Stimulated activated CD4-positive, alpha-beta T cell treated with anti-CD3 and anti-CD28 coated beads, Interleukin-2, amount 100 ng/mL, for 48 hours (primary cell): ENCODE results near the gene S100A7A.
"Not testable (repeated sequence)": the region's sequence is repeated elsewhere in the genome, so short reads cannot be mapped to it uniquely, and the experiment has no call there.

Source experiments
- DNase-seq, 2 donors: peaks; one replicate each; pipeline ENCODE4 v3.0.0-alpha.2; 2020

S100A7A gene

GRCh38 chr1:153428073-153428638 is 11.8 kb downstream of the S100A7A start:
- DNase-seq = no peak

DNA sequence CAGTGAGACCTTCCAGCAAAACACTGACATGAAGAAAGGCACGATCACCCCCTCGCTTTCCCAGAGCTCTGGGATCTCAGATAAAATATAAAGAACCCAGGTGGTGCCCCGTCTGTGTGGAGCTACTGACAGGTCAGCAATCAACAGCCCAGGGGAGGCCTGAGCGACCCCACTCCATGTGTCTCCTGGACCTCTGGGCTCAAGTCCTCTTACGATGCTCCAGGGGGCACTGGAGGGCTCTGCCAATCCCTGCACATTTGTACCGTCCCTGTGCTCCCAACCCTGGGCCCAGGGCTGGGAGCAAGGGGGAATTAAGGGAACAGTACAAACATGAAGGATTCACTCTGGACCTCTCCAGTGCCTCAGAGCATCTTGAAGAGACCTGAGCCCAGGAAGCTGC is 12.5 kb downstream of the S100A7A start:
- no peak for DNase-seq

- DNase-seq = no peak
Observed at GRCh38 chr1:153429266-153430165, 13.2 kb downstream of the S100A7A start.

GRCh38 chr1:153430166-153430553 is 13.8 kb downstream of the S100A7A start:
- DNase-seq = no peak

- DNase-seq = no peak
Observed at GRCh38 chr1:153430561-153430960, 14.2 kb downstream of the S100A7A start.

GRCh38 chr1:153431002-153431401 is 14.7 kb downstream of the S100A7A start:
- DNase-seq = no peak

DNA sequence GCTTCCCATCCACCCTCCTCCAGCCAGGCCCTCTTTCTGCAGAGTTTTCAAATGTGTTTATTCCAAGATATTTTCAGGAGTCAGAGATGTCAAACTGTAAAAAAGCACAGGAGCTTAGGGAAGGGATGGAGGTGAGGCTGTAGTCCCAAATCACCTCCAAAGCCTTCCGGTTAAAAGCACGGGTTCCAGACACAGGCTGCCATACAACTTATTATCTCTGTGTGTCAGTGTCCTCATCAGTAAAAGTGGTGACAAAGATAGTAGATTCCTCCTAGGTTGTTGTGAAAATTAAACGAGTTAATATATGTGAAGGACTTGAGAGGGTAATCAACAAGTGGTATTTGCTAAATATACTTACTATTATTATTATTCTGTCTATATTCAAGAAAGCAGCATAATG is 15.1 kb downstream of the S100A7A start:
- DNase-seq = no peak

GRCh38 chr1:153431928-153432327 is 15.6 kb downstream of the S100A7A start:
- DNase-seq = no peak

GRCh38 chr1:153432874-153433681 is 16.8 kb downstream of the S100A7A start:
- DNase-seq = no peak

- DNase-seq = no peak
Observed at GRCh38 chr1:153434746-153435455, 18.6 kb downstream of the S100A7A start.

DNA sequence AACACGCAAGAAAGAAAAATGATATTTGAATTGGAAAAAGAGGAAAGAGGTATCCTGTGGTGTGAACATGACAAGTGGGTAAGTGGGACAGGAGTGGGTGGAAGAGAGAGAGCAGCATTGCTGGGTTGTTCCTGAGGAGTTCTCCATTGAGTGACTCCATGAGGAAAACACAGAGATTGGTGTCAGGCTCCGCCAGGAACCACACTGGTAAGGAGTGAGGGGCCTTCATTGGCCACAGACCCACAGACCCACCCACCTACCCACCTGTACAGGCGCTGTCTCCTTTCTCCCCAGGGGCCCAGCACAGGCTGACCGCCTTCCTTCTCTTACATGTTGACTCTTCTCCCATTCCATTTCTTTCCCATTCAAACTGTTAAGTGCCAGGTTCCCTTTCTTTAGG is 20.9 kb downstream of the S100A7A start:
- DNase-seq = no peak

DNA sequence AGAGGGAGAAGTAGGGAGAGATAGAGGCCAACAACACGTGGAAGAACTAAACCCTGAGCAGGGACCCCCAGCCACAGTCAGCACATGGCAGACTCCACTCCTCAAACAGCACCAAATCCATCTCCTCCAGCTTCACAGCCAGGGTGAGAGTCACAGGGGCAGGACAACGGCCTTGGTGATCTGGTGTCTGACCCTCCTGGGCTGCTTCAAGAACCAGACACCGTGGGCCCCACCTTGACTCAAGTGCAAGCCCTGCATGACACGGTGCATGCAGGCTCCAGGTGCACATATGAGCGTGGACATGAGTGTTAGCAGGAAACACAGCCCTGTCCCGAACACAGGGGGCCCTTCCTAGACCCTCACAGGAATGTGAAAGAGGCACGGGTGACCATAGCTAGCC is 22.3 kb downstream of the S100A7A start:
- no peak for DNase-seq

DNA sequence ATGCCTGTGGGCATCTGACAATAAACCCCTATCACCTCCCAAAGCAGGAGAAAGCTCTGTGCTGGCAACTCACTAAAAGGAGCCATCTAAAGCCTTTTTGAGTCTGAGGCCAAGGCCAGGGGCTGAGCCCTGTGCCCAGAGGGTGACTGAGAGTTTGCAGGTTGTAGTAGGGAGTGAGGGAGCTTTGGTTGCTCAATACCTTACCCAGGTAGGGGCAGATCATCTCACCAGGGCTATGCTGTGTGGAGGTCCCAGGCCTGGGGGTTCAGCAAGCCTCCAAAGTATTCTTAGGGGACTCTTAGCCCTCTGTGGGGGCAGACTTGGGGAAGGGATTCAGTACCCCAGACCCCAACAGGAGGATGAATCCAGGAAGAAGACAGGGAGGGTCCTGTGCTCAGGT is 23.0 kb downstream of the S100A7A start:
- DNase-seq = no peak

DNA sequence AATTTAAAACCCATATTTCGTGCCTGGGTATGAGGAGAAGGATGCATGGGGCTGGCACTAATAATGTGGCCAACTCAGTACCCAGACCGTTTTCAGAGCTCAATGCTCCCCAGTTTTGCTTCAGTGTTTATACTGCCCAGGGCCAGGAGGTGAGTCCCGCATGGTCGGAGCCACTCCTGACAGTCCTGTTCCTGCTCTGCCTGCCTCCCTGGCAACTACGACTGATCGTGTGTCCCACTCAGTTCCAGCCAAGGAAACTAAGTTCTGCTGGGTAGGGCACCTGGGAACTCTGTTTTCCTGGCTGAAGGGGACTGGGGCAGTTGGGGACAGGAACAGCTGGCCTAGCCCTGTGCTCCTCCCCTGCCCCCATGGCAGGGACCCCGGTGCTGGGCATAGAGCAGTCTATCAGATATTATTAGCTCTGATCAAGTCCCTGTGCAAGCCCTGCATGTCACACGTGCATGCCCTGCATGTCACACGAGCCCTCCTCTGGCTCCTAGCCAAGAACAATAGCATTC is 25.0 kb downstream of the S100A7A start:
- no peak for DNase-seq

DNA sequence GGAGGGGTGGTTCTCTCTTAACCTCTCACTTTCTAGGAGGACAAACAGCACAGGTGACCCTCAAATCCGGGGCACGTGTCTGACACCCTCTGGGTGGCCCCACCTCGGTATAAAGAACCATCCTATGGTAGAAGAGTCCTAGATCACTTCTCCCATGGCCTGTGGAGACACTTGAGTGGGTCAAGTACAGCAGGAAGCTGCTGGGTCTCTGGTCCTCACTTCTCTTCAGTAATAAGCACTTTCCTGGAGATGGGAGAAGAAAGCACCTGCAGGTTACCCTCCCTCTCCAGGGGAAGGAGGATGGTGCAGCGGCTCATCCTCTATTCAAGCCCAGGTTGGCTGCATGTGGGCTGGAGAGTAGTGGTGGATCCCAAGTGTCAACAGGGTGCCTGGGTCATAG is 27.2 kb downstream of the S100A7A start:
- no peak for DNase-seq

- DNase-seq = no peak
Observed at GRCh38 chr1:153444078-153444477, 27.8 kb downstream of the S100A7A start.

DNA sequence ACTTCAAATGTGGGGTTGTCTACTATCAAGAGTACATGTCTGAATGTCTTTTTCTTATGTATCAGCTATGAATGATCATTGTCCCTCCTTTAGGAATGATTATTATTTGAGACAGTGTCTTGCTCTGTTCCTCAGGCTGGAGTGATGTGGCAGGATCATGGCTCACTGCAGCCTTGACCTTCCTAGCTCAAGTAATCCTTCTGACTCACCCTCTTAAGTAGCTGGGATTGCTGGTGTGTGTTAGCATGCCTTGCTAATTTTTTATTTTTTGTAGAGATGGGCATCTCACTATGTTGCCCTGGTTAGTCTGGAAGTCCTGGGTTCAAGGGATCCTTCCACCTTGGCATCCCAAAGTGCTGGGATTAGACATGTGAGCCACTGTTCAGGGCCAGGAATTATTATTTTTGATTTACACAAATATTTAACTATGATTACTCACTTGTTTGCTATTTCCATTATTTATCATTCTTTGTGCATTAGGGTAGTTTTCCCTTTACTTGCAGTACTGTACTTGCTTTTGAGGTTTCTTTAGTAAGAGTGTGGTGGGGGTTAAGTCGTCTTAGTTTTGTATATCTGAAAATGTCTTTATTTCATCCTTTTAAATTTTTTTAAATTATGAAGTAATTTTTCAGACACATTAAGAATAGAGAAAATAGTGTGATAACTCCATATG is 31.3 kb downstream of the S100A7A start:
- no peak for DNase-seq

DNA sequence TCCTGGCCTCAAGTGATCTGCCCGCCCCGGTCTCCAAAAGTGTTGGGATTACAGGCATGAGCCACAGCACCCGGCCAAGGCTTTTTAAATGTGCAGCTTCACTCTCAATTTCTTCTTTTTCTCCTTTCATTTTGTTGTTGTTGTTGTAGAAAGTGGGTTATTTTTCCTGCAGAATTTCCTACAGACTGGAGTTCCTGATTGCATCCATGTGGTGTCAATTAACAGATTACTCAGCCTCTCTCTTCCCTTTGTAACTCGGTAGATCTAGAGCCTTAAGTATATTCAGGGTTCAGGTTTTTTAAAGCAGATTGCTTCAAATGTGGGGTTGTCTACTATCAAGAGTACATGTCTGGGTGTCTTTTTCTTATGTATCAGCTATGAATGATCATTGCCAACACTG is 32.5 kb downstream of the S100A7A start:
- not testable (repeated sequence) for DNase-seq

DNA sequence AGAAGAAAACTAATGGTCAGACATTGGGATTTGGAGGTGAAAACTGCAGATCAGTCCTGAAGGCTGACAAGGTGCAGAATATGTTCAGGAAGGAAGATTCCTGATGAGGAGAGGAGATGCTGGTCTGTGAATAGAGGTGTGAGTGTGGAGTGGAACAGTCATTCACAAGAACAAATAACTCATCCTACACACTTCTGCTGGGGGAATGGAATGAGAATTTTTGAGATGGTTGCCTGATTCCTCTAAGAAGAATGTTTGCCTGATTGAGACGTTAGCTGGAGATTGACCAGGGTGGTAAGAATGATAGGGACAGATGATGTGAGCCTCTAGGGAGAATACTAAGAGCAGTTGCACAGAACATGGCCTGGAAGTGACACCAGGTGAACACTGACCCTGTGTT is 40.1 kb downstream of the S100A7A start:
- DNase-seq = no peak

DNA sequence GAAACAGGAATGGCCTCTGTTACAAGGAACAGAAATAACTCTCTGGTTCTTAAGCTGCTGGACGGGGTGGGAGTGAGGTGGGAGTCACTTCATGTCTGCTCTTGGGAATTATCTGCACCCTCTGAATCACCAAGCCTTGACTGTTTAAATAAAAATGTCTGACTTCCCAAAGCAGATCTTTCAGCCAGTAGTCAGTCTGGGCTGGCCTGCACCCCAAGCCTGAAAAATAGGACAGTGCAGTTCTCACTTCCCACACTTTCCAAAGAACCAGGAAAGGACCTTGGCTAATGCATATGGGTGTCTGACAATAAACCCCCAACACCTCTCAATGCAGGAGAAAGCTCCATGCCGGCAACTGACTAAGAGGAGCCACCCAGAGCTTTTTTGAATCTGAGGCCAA is 43.3 kb downstream of the S100A7A start:
- DNase-seq = no peak

DNA sequence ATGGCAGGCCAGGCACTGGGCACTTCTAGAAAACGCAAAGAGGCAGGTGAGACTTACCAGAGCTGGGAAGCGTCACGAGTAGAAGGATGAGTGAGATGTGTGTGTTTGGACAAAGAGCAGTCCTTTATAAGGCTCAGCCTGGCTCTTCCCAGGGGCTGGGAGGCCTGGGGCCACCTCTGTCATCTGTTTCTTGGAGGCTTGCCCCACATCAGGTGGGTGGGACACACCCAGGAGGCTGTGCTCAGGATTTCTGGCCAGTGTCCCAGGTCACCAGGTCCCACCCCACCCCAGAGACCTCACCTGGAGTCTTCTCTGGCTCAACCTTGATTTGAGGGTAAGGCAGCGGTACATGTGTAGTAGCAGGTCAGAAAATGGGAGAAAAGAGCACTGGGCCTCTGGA is 44.2 kb downstream of the S100A7A start, which contains the start of gene S100A7:
Gene S100A7 (minus strand): TSS at position 101 of the 400 bp plus-strand sequence. CDS start 1,638 bp downstream, outside the sequence.
- no peak for DNase-seq

DNA sequence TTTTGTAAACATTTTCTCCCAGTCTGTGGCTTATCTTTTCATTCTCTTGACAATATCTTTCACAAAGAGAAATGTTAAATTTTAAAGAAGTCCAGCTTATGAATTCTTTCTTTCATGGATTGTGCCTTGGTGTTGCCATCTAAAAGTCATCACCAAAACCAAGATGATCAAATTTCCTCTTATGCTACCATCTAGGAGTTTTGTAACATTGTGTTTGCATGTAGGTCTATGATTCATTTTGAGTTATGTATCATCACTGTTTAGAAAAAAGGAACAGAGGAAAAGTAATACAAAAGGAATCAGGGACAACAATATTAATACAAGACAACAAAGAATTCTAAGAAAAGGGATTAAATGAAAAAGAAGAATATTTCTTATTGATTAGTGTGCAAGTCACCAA is 46.4 kb downstream of the S100A7A start:
- not testable (repeated sequence) for DNase-seq
